GM12892 (cell line): Measurements from ENCODE around the gene LSM14A.

Source experiments
- POLR2A ChIP-seq: IDR thresholded peaks from 2 replicates; pipeline ENCODE4 v1.6.1; 2011; ENCODE audit warnings: low read depth, low read length, control low read depth
- POLR2AphosphoS5 ChIP-seq: IDR thresholded peaks from 2 replicates; pipeline ENCODE4 v1.6.1; 2011; ENCODE audit warnings: low read depth, low read length, control low read depth

DNA sequence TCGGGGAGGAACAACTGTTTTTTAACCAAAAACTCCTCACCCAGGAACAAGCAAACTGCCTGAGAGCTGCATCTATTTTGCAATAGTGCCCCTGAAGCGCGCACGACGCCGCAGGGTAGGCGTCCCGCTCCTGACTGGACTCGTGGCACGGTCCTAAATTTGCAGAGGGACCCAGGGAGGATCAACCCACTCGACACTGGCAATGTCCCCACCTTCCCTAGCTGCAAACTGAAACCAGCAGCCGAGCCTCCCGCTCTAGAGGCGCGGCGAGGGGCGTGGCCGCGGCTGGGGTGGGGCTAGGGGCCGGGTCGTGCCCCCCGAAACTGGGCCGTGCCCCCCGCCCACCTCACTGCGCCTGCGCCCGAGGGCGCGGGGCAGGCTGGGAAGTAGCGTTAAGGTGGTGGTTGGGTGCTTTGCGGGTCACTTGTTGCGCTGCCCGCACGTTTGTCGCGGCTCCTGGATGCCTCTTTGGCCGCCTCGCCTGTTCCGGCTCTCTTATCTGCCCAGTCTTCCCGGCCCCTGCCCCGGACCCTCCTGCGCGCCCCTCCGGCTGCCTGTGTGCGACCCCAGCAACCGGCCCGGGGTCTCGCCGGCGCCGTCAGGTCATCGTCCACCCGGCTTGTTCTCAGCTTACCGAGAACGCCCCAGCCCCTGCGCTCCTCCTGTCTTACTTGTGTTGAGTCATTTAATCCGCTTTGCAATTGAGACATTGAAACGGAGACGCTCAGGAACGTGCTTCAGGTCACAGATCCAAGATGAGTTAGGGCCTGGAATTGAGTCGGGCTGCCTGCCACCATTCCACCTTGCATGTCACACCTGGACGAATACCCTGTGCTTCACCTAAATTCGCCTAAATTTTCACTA lies 37.9 kb upstream of the LSM14A start:
- TF ChIP-seq POLR2AphosphoS5 (peak; percentile 92), POLR2A (peak; percentile 92)
